Uterus (tissue), 4 donors: ENCODE data around the gene SNRNP25. TPM values are rescaled to one million over a fixed set of nuclear protein-coding genes. Genes with fewer than 3 reads are reported as not detected.

Experiments
- DNase-seq, 2 donors: peaks; one replicate each; pipeline ENCODE4 v3.0.0-alpha.2; 2019 to 2020
- H3K27ac ChIP-seq, 2 donors: fragments of 200-600 bp; sonication (generic); 1 replicate in 1 of 2; 2 replicates in 1 of 2; pipeline ENCODE4 v1.5.1; 2016 to 2018
- H3K27me3 ChIP-seq, 2 donors: fragments of 200-600 bp; sonication (generic); one replicate each; pipeline ENCODE4 v1.5.1; 2018 to 2019; ENCODE audit warnings: control low read depth in 1 of 2
- H3K36me3 ChIP-seq, 2 donors: fragments of 200-600 bp; sonication (generic); one replicate each; pipeline ENCODE4 v1.5.1; 2019; ENCODE audit warnings: control low read depth in 1 of 2
- H3K4me1 ChIP-seq, 2 donors: fragments of 200-600 bp; sonication (generic); one replicate each; pipeline ENCODE4 v1.5.1; 2018 to 2019; ENCODE audit warnings: control low read depth in 1 of 2
- H3K4me3 ChIP-seq, 2 donors: fragments of 200-600 bp; sonication (generic); 1 replicate in 1 of 2; 2 replicates in 1 of 2; pipeline ENCODE4 v1.5.1; 2018 to 2019; ENCODE audit warnings: mild to moderate bottlenecking in 1 of 2
- H3K9me3 ChIP-seq, 2 donors: fragments of 200-600 bp; sonication (generic); one replicate each; pipeline ENCODE4 v1.5.1; 2019; ENCODE audit warnings: control low read depth in 1 of 2
- POLR2A ChIP-seq, 2 donors: fragments of 450-650 bp; IDR thresholded peaks; one replicate each; pipeline ENCODE4 v1.6.1; 2016; ENCODE audit warnings: antibody characterized with exemption in 2 of 2, mild to moderate bottlenecking in 1 of 2, moderate library complexity in 1 of 2
- intact Hi-C: fragments of 100-400 bp; cut with DNase I; formaldehyde crosslinking; loops from one replicate; pipeline ENCODE4 v1.15.1; 2023; ENCODE audit warnings: low total_unique reads
- total RNA-seq, 4 donors: library from RNA; depleted of rRNA in 3 of 4; stranded (reverse); fragments of >200 nt in 3 of 4; gene quantifications; one replicate each; pipeline versions ENCODE4 v1.1.0 to v1.2.4, GENCODE V29; 2014 to 2023
- TF ChIP-seq, protein P1 (sequence below), 4 experiments: fragments of 200-600 bp in 2 of 4; fragments of 450-650 bp in 2 of 4; sonication (generic) in 2 of 4; IDR thresholded peaks; one replicate each; pipeline ENCODE4 v1.5.1; 2016 to 2019; ENCODE audit warnings: antibody characterized with exemption in 4 of 4, mild to moderate bottlenecking in 2 of 4, moderate library complexity in 1 of 4
- donor health status: DM: yes; HTN: yes; CAD: no.

SNRNP25 gene
- total RNA-seq, 4 donors from 2014 or later, result 8.0 to 38.4 (median 21.6) TPM

- DNase-seq, result no peak
- Histone ChIP-seq H3K27me3 (no peaks in the 10 kb centered on the region), H3K36me3 (no peaks in the 10 kb centered on the region)
Measured at GRCh38 chr16:47234-47633, 6.4 kb upstream of the SNRNP25 start.

GRCh38 chr16:50769-51591 is 2.6 kb upstream of the SNRNP25 start:
- Histone ChIP-seq H3K4me1 (no peaks in the 10 kb centered on the region), H3K36me3 (no peaks in the 10 kb centered on the region), H3K9me3 (no peaks in the 10 kb centered on the region), H3K27me3 (no peaks in the 10 kb centered on the region), H3K4me3 (no peak overlapping the region), H3K27ac (no peak overlapping the region)
- no peak for TF ChIP-seq POLR2A (IDR thresholded peaks at IDR 0.05)
- TF ChIP-seq, protein P1, sequence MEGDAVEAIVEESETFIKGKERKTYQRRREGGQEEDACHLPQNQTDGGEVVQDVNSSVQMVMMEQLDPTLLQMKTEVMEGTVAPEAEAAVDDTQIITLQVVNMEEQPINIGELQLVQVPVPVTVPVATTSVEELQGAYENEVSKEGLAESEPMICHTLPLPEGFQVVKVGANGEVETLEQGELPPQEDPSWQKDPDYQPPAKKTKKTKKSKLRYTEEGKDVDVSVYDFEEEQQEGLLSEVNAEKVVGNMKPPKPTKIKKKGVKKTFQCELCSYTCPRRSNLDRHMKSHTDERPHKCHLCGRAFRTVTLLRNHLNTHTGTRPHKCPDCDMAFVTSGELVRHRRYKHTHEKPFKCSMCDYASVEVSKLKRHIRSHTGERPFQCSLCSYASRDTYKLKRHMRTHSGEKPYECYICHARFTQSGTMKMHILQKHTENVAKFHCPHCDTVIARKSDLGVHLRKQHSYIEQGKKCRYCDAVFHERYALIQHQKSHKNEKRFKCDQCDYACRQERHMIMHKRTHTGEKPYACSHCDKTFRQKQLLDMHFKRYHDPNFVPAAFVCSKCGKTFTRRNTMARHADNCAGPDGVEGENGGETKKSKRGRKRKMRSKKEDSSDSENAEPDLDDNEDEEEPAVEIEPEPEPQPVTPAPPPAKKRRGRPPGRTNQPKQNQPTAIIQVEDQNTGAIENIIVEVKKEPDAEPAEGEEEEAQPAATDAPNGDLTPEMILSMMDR (IDR thresholded peaks at IDR 0.05), result no peak
- peak in 1 of 2 donors; percentile 3 for DNase-seq
- intact Hi-C loops, result no loop called here

More at GRCh38 chr16:47234-47633, 6.4 kb upstream of the SNRNP25 start:
- H3K9me3 ChIP-seq, result no peaks in the 10 kb centered on the region
- no peak overlapping the region for H3K4me3 ChIP-seq
- no peak overlapping the region for H3K27ac ChIP-seq
- intact Hi-C loops, result no loop called here
- TF ChIP-seq, protein P1 (IDR thresholded peaks at IDR 0.05), result no peak
- no peak for TF ChIP-seq POLR2A (IDR thresholded peaks at IDR 0.05)
- no peaks in the 10 kb centered on the region for H3K4me1 ChIP-seq

DNA sequence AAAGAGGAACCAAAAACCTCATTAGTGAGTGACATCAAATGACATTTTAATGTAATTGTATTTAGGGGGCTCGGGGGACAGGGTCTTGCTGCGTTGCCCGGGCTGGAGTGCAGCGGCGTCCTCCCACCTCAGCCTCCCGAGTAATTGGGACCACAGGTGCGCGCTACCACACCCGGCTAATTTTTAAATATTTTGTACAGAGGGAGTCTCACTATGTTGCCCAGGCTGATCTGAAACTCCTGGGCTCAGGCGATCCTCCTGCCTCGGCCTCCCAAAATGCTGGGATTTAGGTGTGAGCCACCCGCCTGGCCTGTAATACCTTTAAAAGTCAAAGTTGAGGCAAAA is 581 bp downstream of the SNRNP25 start:
- H3K27me3 ChIP-seq, result no peaks in the 10 kb centered on the region
- H3K4me1 ChIP-seq, result no peaks in the 10 kb centered on the region
- peak overlapping the region; percentile 58 to 83 for H3K27ac ChIP-seq
- H3K9me3 ChIP-seq, result no peaks in the 10 kb centered on the region
- no peak for TF ChIP-seq POLR2A (IDR thresholded peaks at IDR 0.05)
- TF ChIP-seq, protein P1 (IDR thresholded peaks at IDR 0.05), result no peak
- intact Hi-C loops, result no loop called here
- DNase-seq, result no peak
- no peaks in the 10 kb centered on the region for H3K36me3 ChIP-seq
- H3K4me3 ChIP-seq, result peak overlapping the region; percentile 58 to 75

- TF ChIP-seq POLR2A (IDR thresholded peaks at IDR 0.05), result no peak
- TF ChIP-seq, protein P1 (IDR thresholded peaks at IDR 0.05), result no peak
- no peak overlapping the region for H3K4me3 ChIP-seq
- no peak for DNase-seq
- H3K36me3 ChIP-seq, result no peaks in the 10 kb centered on the region
- intact Hi-C loops, result no loop called here
- no peaks in the 10 kb centered on the region for H3K4me1 ChIP-seq
- H3K27me3 ChIP-seq, result no peaks in the 10 kb centered on the region
- no peaks in the 10 kb centered on the region for H3K9me3 ChIP-seq
- H3K27ac ChIP-seq, result no peak overlapping the region
Measured at GRCh38 chr16:55571-56136, 2.0 kb downstream of the SNRNP25 start.

GRCh38 chr16:56231-56927 is 2.8 kb downstream of the SNRNP25 start:
- no peaks in the 10 kb centered on the region for H3K36me3 ChIP-seq
- H3K27me3 ChIP-seq, result no peaks in the 10 kb centered on the region
- no peak overlapping the region for H3K4me3 ChIP-seq
- no peaks in the 10 kb centered on the region for H3K4me1 ChIP-seq
- no peaks in the 10 kb centered on the region for H3K9me3 ChIP-seq
- H3K27ac ChIP-seq, result no peak overlapping the region
- no peak for DNase-seq
- intact Hi-C loops, result no loop called here
- no peak for TF ChIP-seq POLR2A (IDR thresholded peaks at IDR 0.05)
- TF ChIP-seq, protein P1 (IDR thresholded peaks at IDR 0.05), result no peak
